ENCODE data around the gene DICER1. TPM values are rescaled to one million over a fixed set of nuclear protein-coding genes. Genes with fewer than 3 reads are reported as not detected.
"Not testable (repeated sequence)": the region's sequence is repeated elsewhere in the genome, so short reads cannot be mapped to it uniquely, and the experiment has no call there.

Gene DICER1
- total RNA-seq, 1 experiment from 2014 or later, result 32.7 TPM

DNA sequence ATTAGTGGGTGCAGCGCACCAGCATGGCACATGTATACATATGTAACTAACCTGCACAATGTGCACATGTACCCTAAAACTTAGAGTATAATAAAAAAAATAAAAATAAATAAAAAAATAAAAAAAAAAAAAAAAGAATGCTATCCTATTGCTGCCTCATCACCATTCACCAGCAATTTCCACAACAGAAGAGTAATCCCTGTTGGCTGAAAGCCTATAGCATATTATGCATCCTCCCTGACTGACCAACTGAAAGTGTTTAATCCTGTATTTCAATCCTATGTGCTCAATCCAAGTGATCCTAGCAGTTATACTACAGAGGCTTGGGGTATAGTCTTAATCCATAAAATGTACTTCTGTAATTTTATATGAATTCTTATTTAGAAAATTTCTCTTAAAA is 18.5 kb downstream of the DICER1 start:
- H3K9me3 ChIP-seq (ENCODE audit: control insufficient read depth, insufficient read depth, low read depth, low read length), result no peaks in the 10 kb centered on the region
- TF ChIP-seq TCF7L2 (IDR thresholded peaks at IDR 0.05; ENCODE audit: low read depth, low read length), result no peak
- no peak for ATAC-seq
- H3K36me3 ChIP-seq (ENCODE audit: control insufficient read depth, insufficient read depth, low read length), result no peaks in the 10 kb centered on the region
- DNase-seq (ENCODE audit: low read depth, low spot score), result no peak
- H3K4me1 ChIP-seq (ENCODE audit: control insufficient read depth, insufficient read depth, low read length), result peaks cover 8% of the 10 kb centered on the region
- ChIA-PET CTCF (no interaction called here), POLR2A (no interaction called here)
- in situ Hi-C loops (cut with HindIII; ENCODE audit: low pct_unique_long_range_greater_than_20kb, low sequenced_read_pairs) (no loop called here), intact Hi-C loops (cut with micrococcal nuclease; ENCODE audit: unreplicated experiment) (no loop called here)
- no peaks in the 10 kb centered on the region for H3K27me3 ChIP-seq (ENCODE audit: control insufficient read depth, insufficient read depth, low read length)
- H3K4me3 ChIP-seq (ENCODE audit: low read depth in 2 of 2, low read length in 2 of 2), result no peak overlapping the region
- H3K27ac ChIP-seq (ENCODE audit: low read length), result no peak overlapping the region
- no TSS peak for BruUV-seq (replicated peaks)

- DNase-seq (ENCODE audit: low read depth, low spot score); in situ Hi-C loops (cut with HindIII; ENCODE audit: low pct_unique_long_range_greater_than_20kb, low sequenced_read_pairs); H3K9me3 ChIP-seq (ENCODE audit: control insufficient read depth, insufficient read depth, low read depth, low read length); intact Hi-C loops (cut with micrococcal nuclease; ENCODE audit: unreplicated experiment); ATAC-seq; H3K4me3 ChIP-seq (ENCODE audit: low read depth in 2 of 2, low read length in 2 of 2); H3K27me3 ChIP-seq (ENCODE audit: control insufficient read depth, insufficient read depth, low read length); BruUV-seq (replicated peaks); H3K4me1 ChIP-seq (ENCODE audit: control insufficient read depth, insufficient read depth, low read length); H3K27ac ChIP-seq (ENCODE audit: low read length); CTCF ChIA-PET; H3K36me3 ChIP-seq (ENCODE audit: control insufficient read depth, insufficient read depth, low read length): not testable (repeated sequence)
- POLR2A ChIA-PET, result interaction anchor here (0.7 kb wide), 1 partner anchor 124 kb away, joined by 3 read pairs; no protein-coding TSS in a partner anchor
Observed at GRCh38 chr14:95138455-95138854, 18.9 kb downstream of the DICER1 start.

GRCh38 chr14:95137804-95138167 is 19.5 kb downstream of the DICER1 start:
- Histone ChIP-seq H3K9me3 (ENCODE audit: control insufficient read depth, insufficient read depth, low read depth, low read length) (no peaks in the 10 kb centered on the region), H3K27ac (ENCODE audit: low read length) (no peak overlapping the region; the same call in 1 of the 2 replicates), H3K4me1 (ENCODE audit: control insufficient read depth, insufficient read depth, low read length) (peaks cover 8% of the 10 kb centered on the region), H3K36me3 (ENCODE audit: control insufficient read depth, insufficient read depth, low read length) (no peaks in the 10 kb centered on the region), H3K27me3 (ENCODE audit: control insufficient read depth, insufficient read depth, low read length) (no peaks in the 10 kb centered on the region), H3K4me3 (ENCODE audit: low read depth in 2 of 2, low read length in 2 of 2) (no peak overlapping the region)
- intact Hi-C loops (cut with micrococcal nuclease; ENCODE audit: unreplicated experiment), result no loop called here
- no TSS peak for BruUV-seq (replicated peaks)
- TF ChIP-seq, protein P1, sequence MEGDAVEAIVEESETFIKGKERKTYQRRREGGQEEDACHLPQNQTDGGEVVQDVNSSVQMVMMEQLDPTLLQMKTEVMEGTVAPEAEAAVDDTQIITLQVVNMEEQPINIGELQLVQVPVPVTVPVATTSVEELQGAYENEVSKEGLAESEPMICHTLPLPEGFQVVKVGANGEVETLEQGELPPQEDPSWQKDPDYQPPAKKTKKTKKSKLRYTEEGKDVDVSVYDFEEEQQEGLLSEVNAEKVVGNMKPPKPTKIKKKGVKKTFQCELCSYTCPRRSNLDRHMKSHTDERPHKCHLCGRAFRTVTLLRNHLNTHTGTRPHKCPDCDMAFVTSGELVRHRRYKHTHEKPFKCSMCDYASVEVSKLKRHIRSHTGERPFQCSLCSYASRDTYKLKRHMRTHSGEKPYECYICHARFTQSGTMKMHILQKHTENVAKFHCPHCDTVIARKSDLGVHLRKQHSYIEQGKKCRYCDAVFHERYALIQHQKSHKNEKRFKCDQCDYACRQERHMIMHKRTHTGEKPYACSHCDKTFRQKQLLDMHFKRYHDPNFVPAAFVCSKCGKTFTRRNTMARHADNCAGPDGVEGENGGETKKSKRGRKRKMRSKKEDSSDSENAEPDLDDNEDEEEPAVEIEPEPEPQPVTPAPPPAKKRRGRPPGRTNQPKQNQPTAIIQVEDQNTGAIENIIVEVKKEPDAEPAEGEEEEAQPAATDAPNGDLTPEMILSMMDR (IDR thresholded peaks at IDR 0.05), result no peak
- TF ChIP-seq SIN3A (IDR thresholded peaks at IDR 0.05; ENCODE audit: borderline replicate concordance, insufficient read depth, low read depth, low read length) (no peak), POLR2AphosphoS5 (IDR thresholded peaks at IDR 0.05; ENCODE audit: low read depth, low read length) (no peak), TCF7L2 (IDR thresholded peaks at IDR 0.05; ENCODE audit: low read depth, low read length) (no peak)
- TF ChIP-seq, protein P2, sequence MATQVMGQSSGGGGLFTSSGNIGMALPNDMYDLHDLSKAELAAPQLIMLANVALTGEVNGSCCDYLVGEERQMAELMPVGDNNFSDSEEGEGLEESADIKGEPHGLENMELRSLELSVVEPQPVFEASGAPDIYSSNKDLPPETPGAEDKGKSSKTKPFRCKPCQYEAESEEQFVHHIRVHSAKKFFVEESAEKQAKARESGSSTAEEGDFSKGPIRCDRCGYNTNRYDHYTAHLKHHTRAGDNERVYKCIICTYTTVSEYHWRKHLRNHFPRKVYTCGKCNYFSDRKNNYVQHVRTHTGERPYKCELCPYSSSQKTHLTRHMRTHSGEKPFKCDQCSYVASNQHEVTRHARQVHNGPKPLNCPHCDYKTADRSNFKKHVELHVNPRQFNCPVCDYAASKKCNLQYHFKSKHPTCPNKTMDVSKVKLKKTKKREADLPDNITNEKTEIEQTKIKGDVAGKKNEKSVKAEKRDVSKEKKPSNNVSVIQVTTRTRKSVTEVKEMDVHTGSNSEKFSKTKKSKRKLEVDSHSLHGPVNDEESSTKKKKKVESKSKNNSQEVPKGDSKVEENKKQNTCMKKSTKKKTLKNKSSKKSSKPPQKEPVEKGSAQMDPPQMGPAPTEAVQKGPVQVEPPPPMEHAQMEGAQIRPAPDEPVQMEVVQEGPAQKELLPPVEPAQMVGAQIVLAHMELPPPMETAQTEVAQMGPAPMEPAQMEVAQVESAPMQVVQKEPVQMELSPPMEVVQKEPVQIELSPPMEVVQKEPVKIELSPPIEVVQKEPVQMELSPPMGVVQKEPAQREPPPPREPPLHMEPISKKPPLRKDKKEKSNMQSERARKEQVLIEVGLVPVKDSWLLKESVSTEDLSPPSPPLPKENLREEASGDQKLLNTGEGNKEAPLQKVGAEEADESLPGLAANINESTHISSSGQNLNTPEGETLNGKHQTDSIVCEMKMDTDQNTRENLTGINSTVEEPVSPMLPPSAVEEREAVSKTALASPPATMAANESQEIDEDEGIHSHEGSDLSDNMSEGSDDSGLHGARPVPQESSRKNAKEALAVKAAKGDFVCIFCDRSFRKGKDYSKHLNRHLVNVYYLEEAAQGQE (IDR thresholded peaks at IDR 0.05; ENCODE audit: insufficient read depth in 1 of 2, low read depth in 2 of 2, low read length in 1 of 2), result no peak
- ATAC-seq (no peak), DNase-seq (ENCODE audit: low read depth, low spot score) (no peak)
- in situ Hi-C loops (cut with HindIII; ENCODE audit: low pct_unique_long_range_greater_than_20kb, low sequenced_read_pairs), result no loop called here
- ChIA-PET POLR2A (interaction anchor here (0.7 kb wide), 1 partner anchor 125 kb away, joined by 3 read pairs; no protein-coding TSS in a partner anchor), CTCF (no interaction called here)
